Small intestine (tissue), 16 donors: Measurements from ENCODE around the gene AMPD3. TPM values are rescaled to one million over a fixed set of nuclear protein-coding genes. Genes with fewer than 3 reads are reported as not detected.

Experiments
- DNase-seq, 2 donors: peaks; one replicate each; pipeline versions ENCODE4 v3.0.0 to v3.0.0-alpha.2; 2013
- FAIRE-seq: peaks from 2 replicates; lab custom pipeline; 2012; peaks lifted over from hg19 to GRCh38; lab: Jason Lieb, UNC
- H3K27ac ChIP-seq, 3 donors: one replicate each; pipeline ENCODE4 v1.5.1; 2013; ENCODE audit warnings: low read length in 2 of 3, mild to moderate bottlenecking in 2 of 3, control low read depth in 1 of 3, inconsistent platforms in 1 of 3, low read depth in 1 of 3, moderate library complexity in 1 of 3
- H3K27me3 ChIP-seq, 3 donors: one replicate each; pipeline ENCODE4 v1.6.1; 2013; ENCODE audit warnings: low read length in 3 of 3, inconsistent platforms in 1 of 3; ENCODE audit not compliant: control insufficient read depth in 3 of 3, insufficient read depth in 3 of 3
- H3K36me3 ChIP-seq, 3 donors: one replicate each; pipeline ENCODE4 v1.6.1; 2013; ENCODE audit warnings: low read length in 3 of 3, inconsistent platforms in 1 of 3, low read depth in 1 of 3, mild to moderate bottlenecking in 1 of 3, moderate library complexity in 1 of 3; ENCODE audit not compliant: control insufficient read depth in 3 of 3, insufficient read depth in 2 of 3
- H3K4me1 ChIP-seq, 3 donors: one replicate each; pipeline ENCODE4 v1.6.1; 2013; ENCODE audit warnings: low read length in 2 of 3, inconsistent platforms in 1 of 3, low read depth in 1 of 3, mild to moderate bottlenecking in 1 of 3, moderate library complexity in 1 of 3; ENCODE audit not compliant: control insufficient read depth in 3 of 3, insufficient read depth in 2 of 3
- H3K4me3 ChIP-seq, 3 donors: one replicate each; pipeline ENCODE4 v1.5.1; 2013; ENCODE audit warnings: low read length in 3 of 3, control low read depth in 1 of 3, inconsistent platforms in 1 of 3, low read depth in 1 of 3, mild to moderate bottlenecking in 1 of 3, moderate library complexity in 1 of 3
- H3K9me3 ChIP-seq, 2 donors: one replicate each; pipeline ENCODE4 v1.6.1; 2013; ENCODE audit warnings: low read depth in 1 of 2, low read length in 1 of 2; ENCODE audit not compliant: control insufficient read depth in 2 of 2, insufficient read depth in 1 of 2
- WGBS, 3 donors: extraction: QIAGEN DNeasy Blood & Tissue Kit; methylation state at CpG; one replicate each; pipeline ENCODE4 v1.1.7; 2013; 5-methylcytosine and 5-hydroxymethylcytosine counted together
- long read RNA-seq, 10 donors: transcript quantifications; one replicate each; lab custom pipeline, GENCODE V29; 2026
- polyA plus RNA-seq, 4 donors: library from polyadenylated mRNA; stranded (reverse) in 3 of 4; unstranded in 1 of 4; fragments of 200-250 nt in 3 of 4; fragments of 120-200 nt in 1 of 4; gene quantifications; one replicate each; pipeline versions ENCODE4 v1.2.1 to v1.2.3, GENCODE V29; 2013
- donor health status: healthy with polysubstance abuse.
- donor health status: control.
- donor health status: control.
- donor health status: Bipolar disorder and iron deficiency.
- donor health status: healthy.

The AMPD3 gene
- polyA plus RNA-seq: 1 to 10 TPM; 2.7 to 5.1 (median 3.6) TPM
- long read RNA-seq, donor 1: 0 reads
- long read RNA-seq, donor 2: 0 reads
- long read RNA-seq, donor 3: 0 reads
- long read RNA-seq, donor 4: 0 reads
- long read RNA-seq, donor 5: 0 reads
- long read RNA-seq, donor 6: 0 reads
- long read RNA-seq, donor 7: 0 reads
- long read RNA-seq, donor 8: 0 reads
- long read RNA-seq, donor 9: 0 reads
- long read RNA-seq, donor 10, partial matches to known transcripts: 0 of 2 reads
- long read RNA-seq, donor 10, other reads (novel, unspliced or antisense): 0 of 2 reads

DNA sequence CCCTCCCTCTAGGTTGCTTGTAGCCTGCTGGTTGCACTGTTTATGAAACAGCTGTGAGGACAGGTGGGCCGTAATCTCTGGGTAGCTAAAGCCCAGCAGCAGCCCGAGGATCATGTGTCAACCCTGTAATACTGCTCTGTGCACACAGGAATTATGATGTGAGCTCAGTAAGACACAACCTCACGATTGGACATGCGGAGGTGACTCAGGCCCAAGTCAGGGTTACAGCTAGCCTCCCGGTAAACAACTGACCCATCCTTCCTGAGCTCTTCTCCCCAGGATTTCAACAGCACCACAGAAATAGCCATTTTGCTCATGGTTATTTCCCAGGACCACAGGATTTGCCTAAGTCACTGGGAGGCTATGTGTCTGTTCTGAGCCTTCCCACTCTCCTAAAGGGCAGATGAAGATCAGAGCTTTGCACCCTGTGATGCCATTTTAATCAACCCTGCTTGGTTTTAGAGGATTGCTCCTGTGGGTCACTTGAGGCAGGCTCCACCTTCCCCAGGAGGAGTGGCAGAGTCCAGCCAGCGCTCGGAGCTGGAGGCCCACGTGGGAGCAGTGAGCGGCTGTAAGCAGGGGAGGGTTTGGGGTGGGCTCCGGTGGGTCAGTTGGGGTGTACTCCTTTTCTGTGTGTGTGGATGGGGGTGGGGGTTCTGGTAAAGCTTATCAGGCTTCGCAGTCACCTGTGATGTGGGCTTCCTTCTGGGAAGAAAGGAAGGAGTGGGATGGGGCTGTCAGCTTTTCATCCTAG is at the start of gene AMPD3:
AMPD3 (plus strand) TSS at position 387 of the 754 bp plus-strand sequence. CDS start 6,256 bp downstream, outside the sequence.
- no peak for FAIRE-seq

GRCh38 chr11:10405865-10406592 is 49.0 kb upstream of the AMPD3 start:
- Histone ChIP-seq H3K9me3 (no peaks in the 10 kb centered on the region), H3K4me3 (no peak overlapping the region), H3K27me3 (no peaks in the 10 kb centered on the region), H3K4me1 (no peaks in the 10 kb centered on the region), H3K36me3 (no peaks in the 10 kb centered on the region), H3K27ac (no peak overlapping the region)
- DNase-seq (peak; percentile 71 to 73), FAIRE-seq (no peak)
- 25 to 30% (median 25%) methylated on average over 6 of the region's 6 CpGs for WGBS, 3 donors

More for the DNA sequence above, at the start of gene AMPD3:
- Histone ChIP-seq H3K4me3 (peak within 1 kb of the TSS in 2 of 3 donors; percentile 6 to 35), H3K27me3 (peaks cover 0 to 3% (median 0%) of the 10 kb centered on the region in 3 donors), H3K36me3 (no peaks in the 10 kb centered on the region), H3K9me3 (no peaks in the 10 kb centered on the region), H3K27ac (peak within 1 kb of the TSS in 2 of 3 donors; percentile 39 to 89), H3K4me1 (peaks cover 6 to 14% (median 13%) of the 10 kb centered on the region in 3 donors)
- DNase-seq: peak; percentile 23 to 45
- 71 to 83% (median 81%) methylated on average over 11 of the region's 11 CpGs for WGBS, 3 donors

- no peak for FAIRE-seq
- WGBS, 3 donors: 51 to 55% (median 52%) methylated on average over 3 of the region's 3 CpGs
Observed at GRCh38 chr11:10407055-10407454, 48.0 kb upstream of the AMPD3 start.

GRCh38 chr11:10407749-10408685 is 47.0 kb upstream of the AMPD3 start:
- no peak overlapping the region for H3K4me3 ChIP-seq
- H3K27me3 ChIP-seq: no peaks in the 10 kb centered on the region
- H3K36me3 ChIP-seq: no peaks in the 10 kb centered on the region
- H3K27ac ChIP-seq: no peak overlapping the region
- no peaks in the 10 kb centered on the region for H3K4me1 ChIP-seq
- no peaks in the 10 kb centered on the region for H3K9me3 ChIP-seq
- DNase-seq (no peak), FAIRE-seq (no peak)
- 57 to 79% (median 74%) methylated on average over 13 of the region's 13 CpGs for WGBS, 3 donors

More at GRCh38 chr11:10407055-10407454, 48.0 kb upstream of the AMPD3 start:
- H3K9me3 ChIP-seq: no peaks in the 10 kb centered on the region
- H3K27ac ChIP-seq: no peak overlapping the region
- no peaks in the 10 kb centered on the region for H3K36me3 ChIP-seq
- no peak for DNase-seq
- no peaks in the 10 kb centered on the region for H3K4me1 ChIP-seq
- H3K27me3 ChIP-seq: no peaks in the 10 kb centered on the region
- no peak overlapping the region for H3K4me3 ChIP-seq

- FAIRE-seq: no peak
- no peak overlapping the region for H3K4me3 ChIP-seq
Observed at GRCh38 chr11:10409207-10409661, 45.8 kb upstream of the AMPD3 start.

GRCh38 chr11:10410106-10410843 is 44.8 kb upstream of the AMPD3 start:
- no peaks in the 10 kb centered on the region for H3K4me1 ChIP-seq
- no peak overlapping the region for H3K4me3 ChIP-seq
- DNase-seq: no peak
- no peaks in the 10 kb centered on the region for H3K9me3 ChIP-seq
- no peak overlapping the region for H3K27ac ChIP-seq
- no peak for FAIRE-seq
- H3K36me3 ChIP-seq: no peaks in the 10 kb centered on the region
- 68 to 78% (median 77%) methylated on average over 8 of the region's 8 CpGs for WGBS, 3 donors
- no peaks in the 10 kb centered on the region for H3K27me3 ChIP-seq

More at GRCh38 chr11:10409207-10409661, 45.8 kb upstream of the AMPD3 start:
- no peaks in the 10 kb centered on the region for H3K36me3 ChIP-seq
- H3K27me3 ChIP-seq: no peaks in the 10 kb centered on the region
- no peak overlapping the region for H3K27ac ChIP-seq
- no peaks in the 10 kb centered on the region for H3K9me3 ChIP-seq
- no peak for DNase-seq
- H3K4me1 ChIP-seq: no peaks in the 10 kb centered on the region
- WGBS, 3 donors: 58 to 88% (median 66%) methylated on average over 3 of the region's 3 CpGs

- no peaks in the 10 kb centered on the region for H3K9me3 ChIP-seq
- H3K27me3 ChIP-seq: no peaks in the 10 kb centered on the region
- H3K4me3 ChIP-seq: no peak overlapping the region
- no peak overlapping the region for H3K27ac ChIP-seq
- FAIRE-seq (no peak), DNase-seq (peak in 1 of 2 donors; percentile 13)
- no peaks in the 10 kb centered on the region for H3K4me1 ChIP-seq
- no peaks in the 10 kb centered on the region for H3K36me3 ChIP-seq
- 68 to 87% (median 83%) methylated on average over 2 of the region's 2 CpGs for WGBS, 3 donors
Observed at GRCh38 chr11:10410844-10411200, 44.2 kb upstream of the AMPD3 start.
